GM23338 (cell line): Measurements from ENCODE around the gene BEGAIN. TPM values are rescaled to one million over a fixed set of nuclear protein-coding genes. Genes with fewer than 3 reads are reported as not detected.

ENCODE experiments used
- ATAC-seq: fragments of 200-7000 bp; cut with Tn5 transposase; 3 replicates; pipeline ENCODE4 v1.9.1; 2020
- DNase-seq: peaks from one replicate; pipeline ENCODE4 v3.0.0-alpha.2; 2015; ENCODE audit warnings: low spot score
- H2AFZ ChIP-seq: fragments of 200-600 bp; sonication (generic); 2 replicates; pipeline ENCODE4 v1.8.0; 2016; ENCODE audit warnings: antibody characterized with exemption, mild to moderate bottlenecking, moderate library complexity
- H3F3A ChIP-seq: fragments of 200-600 bp; sonication (generic); replicated peaks from 2 replicates; pipeline ENCODE4 v1.8.0; 2017; ENCODE audit warnings: antibody characterized with exemption, mixed run types, low read depth
- H3K27ac ChIP-seq: fragments of 200-600 bp; sonication (generic); 2 replicates; pipeline ENCODE4 v1.6.1; 2016; ENCODE audit warnings: low read depth
- H3K27me3 ChIP-seq: fragments of 200-600 bp; sonication (generic); 2 replicates; pipeline ENCODE4 v1.8.0; 2016; ENCODE audit warnings: mild to moderate bottlenecking, mixed run types, moderate library complexity; ENCODE audit not compliant: insufficient read depth
- H3K36me3 ChIP-seq: fragments of 200-600 bp; sonication (generic); 2 replicates; pipeline ENCODE4 v1.8.0; 2016; ENCODE audit warnings: mild to moderate bottlenecking; ENCODE audit not compliant: insufficient read depth
- H3K4me1 ChIP-seq: fragments of 200-600 bp; sonication (generic); 2 replicates; pipeline ENCODE4 v1.8.0; 2016; ENCODE audit warnings: mild to moderate bottlenecking, moderate library complexity; ENCODE audit not compliant: insufficient read depth
- H3K4me2 ChIP-seq: fragments of 200-600 bp; sonication (generic); 2 replicates; pipeline ENCODE4 v1.7.1; 2017; ENCODE audit warnings: mixed run types
- H3K4me3 ChIP-seq: fragments of 200-600 bp; sonication (generic); 2 replicates; pipeline ENCODE4 v1.6.1; 2016; ENCODE audit warnings: mixed run types
- H3K79me2 ChIP-seq: fragments of 200-600 bp; sonication (generic); replicated peaks from 2 replicates; pipeline ENCODE4 v1.8.0; 2017; ENCODE audit warnings: mild to moderate bottlenecking; ENCODE audit not compliant: insufficient read depth
- H3K9me2 ChIP-seq: fragments of 200-600 bp; sonication (generic); 2 replicates; pipeline ENCODE4 v1.8.0; 2017; ENCODE audit not compliant: insufficient read depth
- H4K20me1 ChIP-seq: fragments of 200-600 bp; sonication (generic); replicated peaks from 2 replicates; pipeline ENCODE4 v1.8.0; 2017; ENCODE audit warnings: mild to moderate bottlenecking; ENCODE audit not compliant: insufficient read depth
- H3K27ac Mint-ChIP-seq: 2 replicates; pipeline ENCODE4 v1.8.0; 2020; ENCODE audit warnings: inconsistent platforms, mild to moderate bottlenecking, moderate library complexity, mixed read lengths
- H3K27me3 Mint-ChIP-seq: 3 replicates; pipeline ENCODE4 v1.8.0; 2022; ENCODE audit warnings: low read depth, mild to moderate bottlenecking, moderate library complexity, mixed read lengths, inconsistent platforms; ENCODE audit not compliant: insufficient read depth, poor library complexity
- H3K36me3 Mint-ChIP-seq: 3 replicates; pipeline ENCODE4 v1.8.0; 2021; ENCODE audit warnings: low read depth, mild to moderate bottlenecking, inconsistent platforms, moderate library complexity, mixed read lengths
- H3K4me1 Mint-ChIP-seq: 3 replicates; pipeline ENCODE4 v1.8.0; 2020; ENCODE audit warnings: mild to moderate bottlenecking, inconsistent platforms, mixed read lengths
- H3K4me3 Mint-ChIP-seq: 3 replicates; pipeline ENCODE4 v1.8.0; 2021; ENCODE audit warnings: moderate library complexity, mild to moderate bottlenecking, inconsistent platforms, mixed read lengths
- H3K9me3 Mint-ChIP-seq: 3 replicates; pipeline ENCODE4 v1.8.0; 2020; ENCODE audit warnings: moderate library complexity, mild to moderate bottlenecking, inconsistent platforms, mixed read lengths
- CREB1 ChIP-seq: fragments of 250-450 bp; sonication (Bioruptor Pico); IDR thresholded peaks from 2 replicates; pipeline ENCODE4 v1.5.0; 2020; ENCODE audit warnings: low read depth, mild to moderate bottlenecking, moderate library complexity
- CTCF ChIP-seq, 2 experiments: fragments of 200-600 bp in 1 of 2; sonication (generic) in 1 of 2; conservative IDR thresholded peaks; 2 replicates each; pipeline versions ENCODE4 v1.5.1 to v1.6.1; 2016 to 2017; ENCODE audit warnings: antibody characterized with exemption in 2 of 2, low read depth in 2 of 2, mild to moderate bottlenecking in 2 of 2, moderate library complexity in 1 of 2
- EZH2 ChIP-seq: fragments of 200-600 bp; sonication (generic); IDR thresholded peaks from one replicate; pipeline ENCODE4 v1.8.0; 2017; ENCODE audit warnings: antibody characterized with exemption, mild to moderate bottlenecking, low read depth; ENCODE audit not compliant: unreplicated experiment
- JUNB ChIP-seq: IDR thresholded peaks from one replicate; pipeline ENCODE4 v1.6.1; 2016; ENCODE audit warnings: antibody characterized with exemption; ENCODE audit not compliant: unreplicated experiment
- NANOG ChIP-seq: IDR thresholded peaks from 2 replicates; pipeline ENCODE4 v1.6.1; 2016; ENCODE audit warnings: antibody characterized with exemption, borderline replicate concordance
- POLR2AphosphoS5 ChIP-seq: IDR thresholded peaks from 2 replicates; pipeline ENCODE4 v1.6.1; 2016; ENCODE audit warnings: antibody characterized with exemption, low read depth
- STAT1 ChIP-seq: IDR thresholded peaks from one replicate; pipeline ENCODE4 v1.6.1; 2016; ENCODE audit warnings: antibody characterized with exemption; ENCODE audit not compliant: unreplicated experiment
- ZNF114 ChIP-seq: fragments of 250-450 bp; sonication (Bioruptor Pico); IDR thresholded peaks from 2 replicates; pipeline ENCODE4 v1.5.0; 2020; ENCODE audit warnings: mild to moderate bottlenecking, moderate library complexity
- ZNF331 ChIP-seq: fragments of 250-450 bp; sonication (Bioruptor Pico); IDR thresholded peaks from 2 replicates; pipeline ENCODE4 v1.5.0; 2020; ENCODE audit warnings: low read depth, mild to moderate bottlenecking, moderate library complexity
- ZNF462 ChIP-seq: fragments of 250-450 bp; sonication (Bioruptor Pico); IDR thresholded peaks from 2 replicates; pipeline ENCODE4 v1.5.0; 2020; ENCODE audit warnings: mild to moderate bottlenecking, moderate library complexity
- polyA plus RNA-seq: library from polyadenylated mRNA; unstranded; fragments of >200 nt; fragmentation: Nextera tagmentation; extraction: Ambion mirVana; gene quantifications from 2 replicates; pipeline ENCODE4 v1.2.1, GENCODE V29; 2016
- total RNA-seq: library from RNA; depleted of rRNA; stranded (reverse); fragments of >200 nt; shearing (Covaris generic); gene quantifications from 2 replicates; pipeline ENCODE4 v1.2.3, GENCODE V29; 2014
- TF ChIP-seq, protein P1 (sequence below): IDR thresholded peaks from one replicate; pipeline ENCODE4 v1.6.1; 2018; ENCODE audit warnings: antibody characterized with exemption; ENCODE audit not compliant: unreplicated experiment

Gene BEGAIN
- total and polyA plus RNA-seq, 2 experiments from 2014 or later = 0.60 to 2.4 TPM

DNA sequence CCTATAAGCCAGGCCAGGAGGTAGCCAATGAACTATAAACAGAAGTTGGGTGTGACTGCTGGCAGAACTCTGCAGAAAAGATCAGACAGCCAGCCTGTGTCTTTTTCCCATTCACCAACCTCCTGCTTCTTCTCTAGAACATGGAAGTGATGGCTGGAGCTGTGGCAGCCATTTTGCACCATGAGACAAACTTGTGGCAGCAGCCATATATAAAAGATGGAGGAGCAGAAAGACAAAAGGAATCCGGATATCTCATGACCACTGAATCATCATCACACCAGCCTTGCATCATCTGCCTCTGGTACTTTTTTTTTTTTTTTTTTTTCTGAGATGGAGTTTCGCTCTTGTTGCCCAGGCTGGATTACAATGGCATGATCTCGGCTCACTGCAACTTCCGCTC, 8.7 kb downstream of the BEGAIN start (continued):
- TF ChIP-seq ZNF462 (no peak), NANOG (no peak), CREB1 (CRISPR knock-in tag) (no peak), CTCF (conservative IDR thresholded peaks at IDR 0.05; ENCODE audit: low read depth in 2 of 2) (no peak), STAT1 (no peak), JUNB (no peak), POLR2AphosphoS5 (no peak), EZH2 (no peak)

GRCh38 chr14:100577986-100578431, 9.2 kb downstream of the BEGAIN start:
- Histone ChIP-seq H3K36me3 (no peaks in the 10 kb centered on the region), H3K9me2 (no peaks in the 10 kb centered on the region), H3K4me1 (no peaks in the 10 kb centered on the region; the same call in 1 of the 2 replicates), H3K4me3 (no peak overlapping the region), H4K20me1 (no peaks in the 10 kb centered on the region), H3K27ac (no peak overlapping the region), H3K4me2 (no peak overlapping the region), H2AFZ (no peak overlapping the region), H3K27me3 (no peaks in the 10 kb centered on the region), H3F3A (no peaks in the 10 kb centered on the region), H3K79me2 (no peaks in the 10 kb centered on the region)
- Mint-ChIP-seq H3K9me3 (no peaks in the 10 kb centered on the region), H3K4me1 (peaks cover 5% of the 10 kb centered on the region), H3K4me3 (no peak overlapping the region), H3K27me3 (peaks cover 17% of the 10 kb centered on the region), H3K27ac (no peak overlapping the region), H3K36me3 (no peaks in the 10 kb centered on the region; the same call in 2 of the 3 replicates)
- ATAC-seq (no peak), DNase-seq (no peak)
- TF ChIP-seq CTCF (conservative IDR thresholded peaks at IDR 0.05; ENCODE audit: low read depth in 2 of 2) (no peak), EZH2 (no peak), JUNB (no peak), ZNF114 (no peak), POLR2AphosphoS5 (no peak), CREB1 (CRISPR knock-in tag) (no peak), ZNF331 (CRISPR knock-in tag) (no peak)
- TF ChIP-seq, protein P1, sequence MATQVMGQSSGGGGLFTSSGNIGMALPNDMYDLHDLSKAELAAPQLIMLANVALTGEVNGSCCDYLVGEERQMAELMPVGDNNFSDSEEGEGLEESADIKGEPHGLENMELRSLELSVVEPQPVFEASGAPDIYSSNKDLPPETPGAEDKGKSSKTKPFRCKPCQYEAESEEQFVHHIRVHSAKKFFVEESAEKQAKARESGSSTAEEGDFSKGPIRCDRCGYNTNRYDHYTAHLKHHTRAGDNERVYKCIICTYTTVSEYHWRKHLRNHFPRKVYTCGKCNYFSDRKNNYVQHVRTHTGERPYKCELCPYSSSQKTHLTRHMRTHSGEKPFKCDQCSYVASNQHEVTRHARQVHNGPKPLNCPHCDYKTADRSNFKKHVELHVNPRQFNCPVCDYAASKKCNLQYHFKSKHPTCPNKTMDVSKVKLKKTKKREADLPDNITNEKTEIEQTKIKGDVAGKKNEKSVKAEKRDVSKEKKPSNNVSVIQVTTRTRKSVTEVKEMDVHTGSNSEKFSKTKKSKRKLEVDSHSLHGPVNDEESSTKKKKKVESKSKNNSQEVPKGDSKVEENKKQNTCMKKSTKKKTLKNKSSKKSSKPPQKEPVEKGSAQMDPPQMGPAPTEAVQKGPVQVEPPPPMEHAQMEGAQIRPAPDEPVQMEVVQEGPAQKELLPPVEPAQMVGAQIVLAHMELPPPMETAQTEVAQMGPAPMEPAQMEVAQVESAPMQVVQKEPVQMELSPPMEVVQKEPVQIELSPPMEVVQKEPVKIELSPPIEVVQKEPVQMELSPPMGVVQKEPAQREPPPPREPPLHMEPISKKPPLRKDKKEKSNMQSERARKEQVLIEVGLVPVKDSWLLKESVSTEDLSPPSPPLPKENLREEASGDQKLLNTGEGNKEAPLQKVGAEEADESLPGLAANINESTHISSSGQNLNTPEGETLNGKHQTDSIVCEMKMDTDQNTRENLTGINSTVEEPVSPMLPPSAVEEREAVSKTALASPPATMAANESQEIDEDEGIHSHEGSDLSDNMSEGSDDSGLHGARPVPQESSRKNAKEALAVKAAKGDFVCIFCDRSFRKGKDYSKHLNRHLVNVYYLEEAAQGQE = no peak
